SK-N-MC (cell line): ENCODE data around the gene CRABP2.

Experiments
- EZH2 ChIP-seq: fragments of 200-600 bp; sonication (generic); IDR thresholded peaks from one replicate; pipeline ENCODE4 v1.6.1; 2017; ENCODE audit warnings: antibody characterized with exemption
- POLR2AphosphoS5 ChIP-seq: IDR thresholded peaks from 2 replicates; pipeline ENCODE4 v1.6.1; 2012; ENCODE audit warnings: mild to moderate bottlenecking, low read depth, low read length, borderline replicate concordance

GRCh38 chr1:156663178-156663577 lies 42.2 kb downstream of the CRABP2 start:
- TF ChIP-seq EZH2 (no peak), POLR2AphosphoS5 (no peak)
